Limb (tissue), 2 donors: ENCODE results near the gene POLR3A.

ENCODE experiments used
- DNase-seq, 2 donors: peaks; one replicate each; pipeline ENCODE4 v3.0.0-alpha.2; 2016; ENCODE audit errors: extremely low spot score in 2 of 2

The POLR3A gene

DNA sequence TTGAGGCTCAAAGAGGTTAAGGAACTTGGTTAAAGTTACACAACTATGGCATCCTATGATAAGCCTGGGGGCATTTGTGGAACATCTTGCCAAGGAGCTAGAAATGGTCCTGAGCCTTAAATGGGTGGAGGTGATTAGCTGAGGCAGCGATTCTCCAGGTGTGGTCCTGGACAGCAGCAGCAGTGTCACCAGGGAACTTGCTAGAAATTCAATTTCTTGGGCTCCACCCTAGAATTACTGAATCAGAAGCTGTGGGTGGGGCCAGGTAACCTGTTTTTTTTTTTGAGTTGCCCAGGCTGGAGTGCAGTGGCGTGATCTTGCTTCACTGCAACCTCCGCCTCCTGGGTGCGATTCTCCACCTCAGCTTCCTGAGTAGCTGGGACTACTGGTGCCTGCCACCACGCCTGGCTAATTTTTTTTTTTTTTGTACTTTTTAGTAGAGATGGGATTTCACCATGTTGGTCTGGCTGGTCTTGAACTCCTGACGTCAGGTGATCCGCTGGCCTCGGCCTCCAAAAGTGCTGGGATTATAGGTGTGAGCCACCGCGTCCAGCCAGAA, 17.5 kb upstream of the POLR3A start:
- DNase-seq, result no peak

DNA sequence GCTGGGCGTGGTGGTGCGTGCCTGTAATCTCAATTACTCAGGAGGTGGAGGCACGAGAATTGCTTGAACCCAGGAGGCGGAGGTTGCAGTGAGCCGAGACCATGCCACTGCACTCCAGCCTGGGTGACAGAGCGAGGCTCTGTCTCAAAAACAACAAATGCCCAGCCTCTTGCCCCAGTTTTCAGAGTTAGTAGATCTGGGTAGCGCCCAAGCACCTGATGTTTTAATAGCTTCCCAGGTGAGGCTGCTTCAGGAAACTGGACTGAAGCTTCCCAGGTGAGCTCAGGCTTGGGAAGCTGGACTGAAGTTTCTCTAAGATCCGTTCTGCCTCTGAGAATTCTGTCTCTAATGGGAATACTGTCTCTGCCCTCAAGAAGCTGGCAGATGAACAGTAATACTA, 16.5 kb upstream of the POLR3A start:
- DNase-seq, result no peak

GRCh38 chr10:78045237-78045636, 15.9 kb upstream of the POLR3A start:
- DNase-seq, result no peak

DNA sequence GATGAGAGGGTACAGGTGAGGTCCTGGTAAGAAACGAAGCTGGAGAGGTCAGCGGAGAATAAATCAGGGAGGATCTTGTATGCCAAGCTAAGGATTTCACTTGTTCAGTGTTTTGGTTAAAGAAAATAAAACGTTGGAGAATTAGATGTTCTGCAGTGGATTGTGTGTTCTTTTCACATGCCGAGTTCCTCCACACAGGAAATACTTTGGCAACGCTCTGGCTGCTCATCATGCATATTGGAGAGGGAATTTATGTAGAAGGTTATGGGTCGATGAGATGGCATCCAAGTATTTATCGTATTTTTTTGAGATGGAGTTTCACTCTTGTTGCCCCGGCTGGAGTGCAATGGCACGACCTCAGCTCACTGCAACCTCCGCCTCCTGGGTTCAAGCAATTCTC, 15.4 kb upstream of the POLR3A start:
- DNase-seq, result no peak

DNA sequence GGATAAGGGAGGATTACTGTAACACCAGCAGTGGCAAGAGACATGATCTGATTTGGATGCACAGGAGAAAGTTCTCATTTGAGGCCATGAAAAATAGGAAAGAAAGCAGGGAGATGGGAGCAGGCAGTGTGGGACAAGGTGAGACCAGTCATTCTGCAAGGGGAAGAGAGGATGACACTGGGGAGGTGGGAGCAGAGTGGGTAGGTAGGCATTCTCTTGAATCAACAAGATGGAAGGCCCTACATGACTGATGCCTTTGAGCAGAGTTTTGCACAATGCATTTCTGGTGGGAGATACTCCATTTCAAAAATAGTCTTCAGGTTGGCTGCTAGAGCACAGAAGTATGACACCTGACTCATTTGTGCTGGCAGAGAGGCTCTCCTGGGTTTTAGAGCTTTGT, 14.9 kb upstream of the POLR3A start:
- no peak for DNase-seq

- DNase-seq, result no peak
These were observed 13.4 kb upstream of the POLR3A start for GRCh38 chr10:78042752-78043104.

DNA sequence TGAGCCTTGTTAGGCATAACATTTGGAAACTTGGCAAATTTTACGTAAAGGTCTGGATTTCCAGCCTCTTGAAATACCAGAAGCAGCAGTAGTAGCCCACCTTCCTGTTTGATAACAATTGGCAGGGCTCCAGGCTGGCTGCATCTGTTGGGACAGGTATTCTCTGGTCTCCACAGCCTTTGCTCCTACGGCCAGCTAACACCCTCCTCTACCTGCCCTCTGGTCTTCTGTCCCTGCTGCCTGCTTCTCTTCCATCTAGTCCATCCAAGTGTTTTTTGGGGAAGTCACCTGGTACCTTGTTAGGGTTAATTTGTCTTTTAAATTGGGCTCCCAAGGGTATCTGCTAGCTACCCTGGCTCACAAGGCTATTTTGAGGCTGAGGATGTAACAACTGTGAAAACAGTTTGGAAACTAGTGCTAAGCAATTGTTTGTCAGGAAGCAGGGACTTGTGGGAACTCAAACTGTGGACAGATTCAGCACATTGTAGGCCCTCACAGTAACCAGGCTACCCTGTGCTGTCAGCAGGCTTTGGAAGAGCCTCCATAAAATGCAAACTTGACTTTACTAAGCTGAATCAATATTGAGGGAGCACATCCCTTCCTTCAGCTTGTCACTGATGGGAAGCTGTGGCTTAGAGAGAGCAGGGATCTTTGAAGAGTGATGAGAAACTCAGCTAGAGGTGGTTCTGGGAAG, 12.9 kb upstream of the POLR3A start:
- no peak for DNase-seq

- DNase-seq, result no peak
These were observed 12.1 kb upstream of the POLR3A start for GRCh38 chr10:78041170-78042057.

DNA sequence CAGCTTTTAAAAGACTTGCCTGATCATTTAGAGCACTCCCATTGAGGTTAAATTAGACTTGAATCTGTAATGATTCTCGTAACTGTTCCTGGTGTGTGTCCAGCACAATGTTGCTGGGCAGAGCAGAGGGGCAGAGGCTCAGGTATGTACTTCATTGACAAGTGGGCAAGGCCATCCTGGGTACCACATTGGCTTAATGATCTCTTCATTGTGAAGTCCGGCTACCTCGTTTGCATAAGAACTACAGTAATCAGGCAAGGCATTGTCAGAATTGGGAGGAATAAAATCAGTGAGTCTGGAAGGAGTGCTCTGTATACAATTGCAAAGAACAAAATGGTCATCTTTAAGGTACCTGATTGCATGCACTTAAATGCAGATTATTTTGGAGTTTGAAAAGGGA, 10.4 kb upstream of the POLR3A start:
- DNase-seq, result no peak

- DNase-seq, result no peak
These were observed 9.7 kb upstream of the POLR3A start for GRCh38 chr10:78038791-78039547.

DNA sequence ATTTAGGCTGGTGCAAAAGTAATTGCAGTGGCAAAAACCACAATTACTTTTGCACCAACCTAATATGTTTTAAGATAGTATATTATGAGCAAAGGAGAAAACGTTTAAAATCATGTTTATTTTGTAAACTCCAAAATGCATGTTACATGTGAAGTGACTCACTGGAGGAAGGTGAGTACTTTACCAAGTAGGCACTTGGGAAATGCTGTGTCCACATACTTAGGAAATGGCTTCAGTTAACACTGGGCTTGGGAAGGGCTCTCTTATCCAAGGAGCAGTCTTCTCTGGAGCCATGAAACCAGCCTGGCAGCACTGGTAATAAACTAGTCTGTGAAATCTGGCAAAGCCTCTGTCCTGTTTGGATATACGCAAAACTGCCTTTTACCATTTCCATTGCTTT, 8.8 kb upstream of the POLR3A start:
- no peak for DNase-seq

- DNase-seq, result no peak
These were observed 6.7 kb upstream of the POLR3A start for GRCh38 chr10:78035933-78036583.

DNA sequence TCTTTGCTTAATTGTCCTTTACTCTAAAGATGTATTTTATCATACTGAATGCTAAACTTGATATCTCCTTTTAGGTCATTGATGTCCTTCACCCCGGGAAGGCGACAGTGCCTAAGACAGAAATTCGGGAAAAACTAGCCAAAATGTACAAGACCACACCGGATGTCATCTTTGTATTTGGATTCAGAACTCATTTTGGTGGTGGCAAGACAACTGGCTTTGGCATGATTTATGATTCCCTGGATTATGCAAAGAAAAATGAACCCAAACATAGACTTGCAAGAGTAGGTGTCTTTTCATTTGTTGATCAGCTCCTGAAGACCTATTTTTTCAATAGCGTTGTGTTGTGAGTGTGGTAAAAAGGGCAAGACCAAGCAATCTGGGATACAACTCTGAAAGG, 6.1 kb upstream of the POLR3A start:
- DNase-seq, result no peak

DNA sequence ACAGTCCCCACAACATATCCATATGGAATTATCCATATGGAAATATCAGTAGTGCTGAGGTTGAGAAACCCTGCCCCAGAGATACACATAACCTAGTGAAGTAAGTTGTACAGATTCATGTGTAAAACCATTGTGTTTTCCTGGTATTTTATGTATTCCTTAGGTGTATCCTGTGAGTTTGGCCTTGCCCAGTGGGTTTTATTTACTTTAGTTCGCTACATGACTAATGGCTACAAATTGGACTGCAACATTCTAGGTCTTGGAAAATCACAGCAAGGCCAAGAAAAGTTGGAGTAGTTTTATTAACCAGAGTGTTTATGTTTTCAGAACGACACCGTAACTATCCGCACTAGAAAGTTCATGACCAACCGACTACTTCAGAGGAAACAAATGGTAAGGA, 5.7 kb upstream of the POLR3A start:
- DNase-seq, result no peak

GRCh38 chr10:78033637-78034470, 4.5 kb upstream of the POLR3A start, which contains the start of gene RPS24:
TSS of gene RPS24 (plus strand) at chr10:78033863. CDS start at chr10:78033902, 39 bp downstream.
- peak; percentile 98 to 99 for DNase-seq

GRCh38 chr10:78033387-78033636, 4.0 kb upstream of the POLR3A start:
- no peak for DNase-seq

- DNase-seq, result no peak
These were observed 662 bp downstream of the POLR3A start for GRCh38 chr10:78028438-78029268.

GRCh38 chr10:78025685-78026364, 3.5 kb downstream of the POLR3A start:
- DNase-seq, result no peak

GRCh38 chr10:78023741-78024140, 5.6 kb downstream of the POLR3A start:
- no peak for DNase-seq
